ENCODE results near the gene CHD1. TPM values are rescaled to one million over a fixed set of nuclear protein-coding genes. Genes with fewer than 3 reads are reported as not detected.

The CHD1 gene
- total and polyA plus RNA-seq, 9 of the 15 experiments (the other 6 are each of a cell fraction or from before 2014, with no cell fraction given): 27.3 to 133 (median 58.7) TPM

DNA sequence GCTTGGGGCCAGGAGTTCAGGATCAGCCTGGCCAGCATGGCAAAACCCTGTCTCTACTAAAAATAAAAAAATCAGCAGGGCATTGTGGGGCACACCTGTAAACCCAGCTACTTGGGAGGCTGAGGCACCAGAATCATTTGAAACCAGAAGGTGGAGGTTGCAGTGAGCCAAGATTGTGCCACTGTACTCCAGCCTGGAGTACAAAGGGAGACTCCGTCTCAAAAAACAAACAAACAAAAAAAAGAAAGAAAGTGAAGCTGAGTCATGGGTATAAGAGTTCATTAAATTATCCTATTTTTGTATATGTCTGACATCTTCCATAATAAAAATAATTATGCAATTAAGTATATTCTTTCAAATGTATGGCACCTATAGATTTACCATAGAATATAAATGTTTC is 37.2 kb downstream of the CHD1 start (continued):
- TF ChIP-seq, protein P1, sequence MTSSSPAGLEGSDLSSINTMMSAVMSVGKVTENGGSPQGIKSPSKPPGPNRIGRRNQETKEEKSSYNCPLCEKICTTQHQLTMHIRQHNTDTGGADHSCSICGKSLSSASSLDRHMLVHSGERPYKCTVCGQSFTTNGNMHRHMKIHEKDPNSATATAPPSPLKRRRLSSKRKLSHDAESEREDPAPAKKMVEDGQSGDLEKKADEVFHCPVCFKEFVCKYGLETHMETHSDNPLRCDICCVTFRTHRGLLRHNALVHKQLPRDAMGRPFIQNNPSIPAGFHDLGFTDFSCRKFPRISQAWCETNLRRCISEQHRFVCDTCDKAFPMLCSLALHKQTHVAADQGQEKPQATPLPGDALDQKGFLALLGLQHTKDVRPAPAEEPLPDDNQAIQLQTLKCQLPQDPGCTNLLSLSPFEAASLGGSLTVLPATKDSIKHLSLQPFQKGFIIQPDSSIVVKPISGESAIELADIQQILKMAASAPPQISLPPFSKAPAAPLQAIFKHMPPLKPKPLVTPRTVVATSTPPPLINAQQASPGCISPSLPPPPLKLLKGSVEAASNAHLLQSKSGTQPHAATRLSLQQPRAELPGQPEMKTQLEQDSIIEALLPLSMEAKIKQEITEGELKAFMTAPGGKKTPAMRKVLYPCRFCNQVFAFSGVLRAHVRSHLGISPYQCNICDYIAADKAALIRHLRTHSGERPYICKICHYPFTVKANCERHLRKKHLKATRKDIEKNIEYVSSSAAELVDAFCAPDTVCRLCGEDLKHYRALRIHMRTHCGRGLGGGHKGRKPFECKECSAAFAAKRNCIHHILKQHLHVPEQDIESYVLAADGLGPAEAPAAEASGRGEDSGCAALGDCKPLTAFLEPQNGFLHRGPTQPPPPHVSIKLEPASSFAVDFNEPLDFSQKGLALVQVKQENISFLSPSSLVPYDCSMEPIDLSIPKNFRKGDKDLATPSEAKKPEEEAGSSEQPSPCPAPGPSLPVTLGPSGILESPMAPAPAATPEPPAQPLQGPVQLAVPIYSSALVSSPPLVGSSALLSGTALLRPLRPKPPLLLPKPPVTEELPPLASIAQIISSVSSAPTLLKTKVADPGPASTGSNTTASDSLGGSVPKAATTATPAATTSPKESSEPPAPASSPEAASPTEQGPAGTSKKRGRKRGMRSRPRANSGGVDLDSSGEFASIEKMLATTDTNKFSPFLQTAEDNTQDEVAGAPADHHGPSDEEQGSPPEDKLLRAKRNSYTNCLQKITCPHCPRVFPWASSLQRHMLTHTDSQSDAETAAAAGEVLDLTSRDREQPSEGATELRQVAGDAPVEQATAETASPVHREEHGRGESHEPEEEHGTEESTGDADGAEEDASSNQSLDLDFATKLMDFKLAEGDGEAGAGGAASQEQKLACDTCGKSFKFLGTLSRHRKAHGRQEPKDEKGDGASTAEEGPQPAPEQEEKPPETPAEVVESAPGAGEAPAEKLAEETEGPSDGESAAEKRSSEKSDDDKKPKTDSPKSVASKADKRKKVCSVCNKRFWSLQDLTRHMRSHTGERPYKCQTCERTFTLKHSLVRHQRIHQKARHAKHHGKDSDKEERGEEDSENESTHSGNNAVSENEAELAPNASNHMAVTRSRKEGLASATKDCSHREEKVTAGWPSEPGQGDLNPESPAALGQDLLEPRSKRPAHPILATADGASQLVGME (CRISPR knock-in tag; IDR thresholded peaks at IDR 0.05): no peak
- TF ChIP-seq, protein P2, sequence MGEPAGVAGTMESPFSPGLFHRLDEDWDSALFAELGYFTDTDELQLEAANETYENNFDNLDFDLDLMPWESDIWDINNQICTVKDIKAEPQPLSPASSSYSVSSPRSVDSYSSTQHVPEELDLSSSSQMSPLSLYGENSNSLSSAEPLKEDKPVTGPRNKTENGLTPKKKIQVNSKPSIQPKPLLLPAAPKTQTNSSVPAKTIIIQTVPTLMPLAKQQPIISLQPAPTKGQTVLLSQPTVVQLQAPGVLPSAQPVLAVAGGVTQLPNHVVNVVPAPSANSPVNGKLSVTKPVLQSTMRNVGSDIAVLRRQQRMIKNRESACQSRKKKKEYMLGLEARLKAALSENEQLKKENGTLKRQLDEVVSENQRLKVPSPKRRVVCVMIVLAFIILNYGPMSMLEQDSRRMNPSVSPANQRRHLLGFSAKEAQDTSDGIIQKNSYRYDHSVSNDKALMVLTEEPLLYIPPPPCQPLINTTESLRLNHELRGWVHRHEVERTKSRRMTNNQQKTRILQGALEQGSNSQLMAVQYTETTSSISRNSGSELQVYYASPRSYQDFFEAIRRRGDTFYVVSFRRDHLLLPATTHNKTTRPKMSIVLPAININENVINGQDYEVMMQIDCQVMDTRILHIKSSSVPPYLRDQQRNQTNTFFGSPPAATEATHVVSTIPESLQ (CRISPR knock-in tag; IDR thresholded peaks at IDR 0.05): no peak
- TF ChIP-seq NCOA1 (IDR thresholded peaks at IDR 0.05; ENCODE audit: low read depth) (no peak), THRAP3 (IDR thresholded peaks at IDR 0.05; ENCODE audit: borderline replicate concordance) (no peak), RUNX1 (IDR thresholded peaks at IDR 0.05; ENCODE audit: low read depth) (no peak), CCNT2 (IDR thresholded peaks at IDR 0.05; ENCODE audit: borderline replicate concordance, extremely low read depth, insufficient read length, low read depth, low read length) (no peak), POLR2A (conservative IDR thresholded peaks at IDR 0.05) (no peak), ESRRB (CRISPR knock-in tag; IDR thresholded peaks at IDR 0.05; ENCODE audit: borderline replicate concordance) (no peak), RCOR1 (IDR thresholded peaks at IDR 0.05; ENCODE audit: borderline replicate concordance in 1 of 2, low read depth in 2 of 2, low read length in 2 of 2) (no peak), MEIS2 (IDR thresholded peaks at IDR 0.05; ENCODE audit: partially characterized antibody) (no peak), SAFB (IDR thresholded peaks at IDR 0.05; ENCODE audit: borderline replicate concordance, low read depth, low read length) (no peak)
